AG09309 (cell line): ENCODE measurements around the gene COX20.

ENCODE experiments used
- DNase-seq: peaks from one replicate; pipeline ENCODE4 v3.0.0-alpha.2; 2010; ENCODE audit warnings: low read depth
- H3K4me3 ChIP-seq: 2 replicates; pipeline ENCODE4 v1.5.1; 2011; ENCODE audit warnings: mild to moderate bottlenecking, low read depth, low read length, moderate library complexity; ENCODE audit not compliant: control insufficient read depth
- TF ChIP-seq, protein P1 (sequence below): IDR thresholded peaks from 2 replicates; pipeline ENCODE4 v1.5.1; 2011; ENCODE audit warnings: mild to moderate bottlenecking, low read depth, low read length, inconsistent platforms; ENCODE audit not compliant: insufficient read depth, control insufficient read depth; ENCODE audit errors: missing control alignments

The COX20 gene

GRCh38 chr1:244851546-244852231, 16.2 kb downstream of the COX20 start:
- TF ChIP-seq, protein P1, sequence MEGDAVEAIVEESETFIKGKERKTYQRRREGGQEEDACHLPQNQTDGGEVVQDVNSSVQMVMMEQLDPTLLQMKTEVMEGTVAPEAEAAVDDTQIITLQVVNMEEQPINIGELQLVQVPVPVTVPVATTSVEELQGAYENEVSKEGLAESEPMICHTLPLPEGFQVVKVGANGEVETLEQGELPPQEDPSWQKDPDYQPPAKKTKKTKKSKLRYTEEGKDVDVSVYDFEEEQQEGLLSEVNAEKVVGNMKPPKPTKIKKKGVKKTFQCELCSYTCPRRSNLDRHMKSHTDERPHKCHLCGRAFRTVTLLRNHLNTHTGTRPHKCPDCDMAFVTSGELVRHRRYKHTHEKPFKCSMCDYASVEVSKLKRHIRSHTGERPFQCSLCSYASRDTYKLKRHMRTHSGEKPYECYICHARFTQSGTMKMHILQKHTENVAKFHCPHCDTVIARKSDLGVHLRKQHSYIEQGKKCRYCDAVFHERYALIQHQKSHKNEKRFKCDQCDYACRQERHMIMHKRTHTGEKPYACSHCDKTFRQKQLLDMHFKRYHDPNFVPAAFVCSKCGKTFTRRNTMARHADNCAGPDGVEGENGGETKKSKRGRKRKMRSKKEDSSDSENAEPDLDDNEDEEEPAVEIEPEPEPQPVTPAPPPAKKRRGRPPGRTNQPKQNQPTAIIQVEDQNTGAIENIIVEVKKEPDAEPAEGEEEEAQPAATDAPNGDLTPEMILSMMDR, result no peak

DNA sequence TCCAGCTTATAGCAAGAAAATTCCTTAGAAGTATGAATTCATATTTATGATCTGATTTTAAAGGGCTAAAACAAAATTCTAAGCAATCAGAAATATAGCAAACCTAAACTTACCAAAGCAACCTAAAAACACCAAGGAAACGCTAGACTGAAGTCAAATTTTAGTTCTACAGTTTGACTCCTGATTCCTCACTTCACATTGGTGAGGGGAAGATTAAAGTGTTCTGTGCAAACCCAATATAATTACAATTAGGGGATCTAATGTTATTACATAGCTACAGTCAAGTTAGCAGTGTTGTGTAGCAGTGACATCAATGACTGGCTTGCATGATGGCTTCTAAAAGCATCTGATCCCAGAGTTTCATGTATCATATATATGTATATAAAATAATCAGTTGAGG, 17.2 kb downstream of the COX20 start:
- DNase-seq, result no peak
- TF ChIP-seq, protein P1, result no peak
- H3K4me3 ChIP-seq, result no peak overlapping the region

More at GRCh38 chr1:244851546-244852231, 16.2 kb downstream of the COX20 start:
- no peak for DNase-seq
- no peak overlapping the region for H3K4me3 ChIP-seq

- no peak overlapping the region for H3K4me3 ChIP-seq
- no peak for DNase-seq
- TF ChIP-seq, protein P1, result no peak
These were observed 18.7 kb downstream of the COX20 start for GRCh38 chr1:244854166-244854565.

GRCh38 chr1:244854865-244855578, 19.6 kb downstream of the COX20 start:
- TF ChIP-seq, protein P1, result no peak
- no peak overlapping the region for H3K4me3 ChIP-seq

DNA sequence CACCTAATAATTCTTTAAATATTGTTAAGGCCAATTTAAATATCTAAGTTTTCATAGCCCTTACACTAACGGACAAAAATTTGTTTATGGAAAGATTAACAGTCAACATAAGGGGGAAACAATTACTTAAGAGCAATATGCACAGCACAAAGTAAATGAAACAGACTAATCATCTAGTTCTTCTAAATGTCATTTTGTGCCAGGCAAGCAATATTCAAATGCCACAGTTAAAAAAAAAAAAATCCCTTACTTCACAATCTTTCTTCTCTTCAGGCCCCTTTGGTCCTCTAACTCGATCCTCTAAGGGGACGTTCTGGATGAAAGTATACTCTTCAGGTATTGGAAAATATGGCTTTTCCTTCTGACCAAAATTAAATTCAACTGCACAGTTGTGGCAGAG, 22.3 kb downstream of the COX20 start:
- no peak overlapping the region for H3K4me3 ChIP-seq
- DNase-seq, result no peak
- TF ChIP-seq, protein P1, result no peak

More at GRCh38 chr1:244854865-244855578, 19.6 kb downstream of the COX20 start:
- DNase-seq, result no peak

GRCh38 chr1:244858357-244858756, 22.9 kb downstream of the COX20 start:
- DNase-seq, result no peak
- no peak overlapping the region for H3K4me3 ChIP-seq
- TF ChIP-seq, protein P1, result no peak
